LNCAP (cell line): ENCODE results near the gene TRIM28.

Experiments
- TF ChIP-seq, protein P1 (sequence below): fragments of 450-650 bp; IDR thresholded peaks from 2 replicates; pipeline ENCODE4 v1.5.1; 2017; ENCODE audit warnings: mild to moderate bottlenecking

TRIM28 gene

DNA sequence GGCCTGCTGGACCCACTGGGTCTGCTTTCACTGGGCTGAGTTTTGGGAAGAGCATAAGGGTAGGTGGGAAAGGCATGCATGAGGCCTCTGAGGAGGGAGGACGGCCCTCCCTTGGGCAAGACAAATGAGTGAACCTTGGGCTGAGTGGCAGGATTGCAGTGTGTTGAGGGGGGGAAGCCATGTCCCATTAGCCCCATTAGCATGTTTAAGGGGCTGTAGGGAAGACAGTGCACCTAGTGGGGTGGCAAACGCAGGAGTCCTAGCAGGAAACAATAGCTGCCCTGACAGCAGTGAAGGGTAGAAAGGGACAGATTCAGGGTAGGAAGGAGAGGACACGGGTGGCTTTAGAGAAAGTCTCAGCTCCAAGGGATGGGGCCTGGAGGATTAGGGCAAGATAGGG, 21.2 kb upstream of the TRIM28 start:
- TF ChIP-seq, protein P1, sequence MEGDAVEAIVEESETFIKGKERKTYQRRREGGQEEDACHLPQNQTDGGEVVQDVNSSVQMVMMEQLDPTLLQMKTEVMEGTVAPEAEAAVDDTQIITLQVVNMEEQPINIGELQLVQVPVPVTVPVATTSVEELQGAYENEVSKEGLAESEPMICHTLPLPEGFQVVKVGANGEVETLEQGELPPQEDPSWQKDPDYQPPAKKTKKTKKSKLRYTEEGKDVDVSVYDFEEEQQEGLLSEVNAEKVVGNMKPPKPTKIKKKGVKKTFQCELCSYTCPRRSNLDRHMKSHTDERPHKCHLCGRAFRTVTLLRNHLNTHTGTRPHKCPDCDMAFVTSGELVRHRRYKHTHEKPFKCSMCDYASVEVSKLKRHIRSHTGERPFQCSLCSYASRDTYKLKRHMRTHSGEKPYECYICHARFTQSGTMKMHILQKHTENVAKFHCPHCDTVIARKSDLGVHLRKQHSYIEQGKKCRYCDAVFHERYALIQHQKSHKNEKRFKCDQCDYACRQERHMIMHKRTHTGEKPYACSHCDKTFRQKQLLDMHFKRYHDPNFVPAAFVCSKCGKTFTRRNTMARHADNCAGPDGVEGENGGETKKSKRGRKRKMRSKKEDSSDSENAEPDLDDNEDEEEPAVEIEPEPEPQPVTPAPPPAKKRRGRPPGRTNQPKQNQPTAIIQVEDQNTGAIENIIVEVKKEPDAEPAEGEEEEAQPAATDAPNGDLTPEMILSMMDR = no peak

DNA sequence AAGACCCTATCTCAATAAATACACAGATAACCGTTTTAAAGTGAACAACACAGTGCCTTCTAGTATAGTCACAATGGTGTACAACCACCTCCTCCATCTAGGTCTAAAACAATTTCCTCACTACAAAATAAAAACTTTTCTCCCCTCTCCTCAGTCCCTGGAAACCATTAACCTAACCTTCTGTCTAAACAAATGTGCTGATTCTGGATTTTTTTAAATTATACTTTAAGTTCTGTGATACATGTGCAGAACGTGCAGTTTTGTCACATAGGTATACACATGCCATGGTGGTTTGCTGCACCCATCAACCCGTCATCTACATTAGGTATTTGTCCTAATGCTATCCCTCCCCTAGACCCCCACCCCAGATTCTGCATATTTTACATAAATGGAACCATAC, 14.5 kb upstream of the TRIM28 start:
- TF ChIP-seq, protein P1 = no peak

DNA sequence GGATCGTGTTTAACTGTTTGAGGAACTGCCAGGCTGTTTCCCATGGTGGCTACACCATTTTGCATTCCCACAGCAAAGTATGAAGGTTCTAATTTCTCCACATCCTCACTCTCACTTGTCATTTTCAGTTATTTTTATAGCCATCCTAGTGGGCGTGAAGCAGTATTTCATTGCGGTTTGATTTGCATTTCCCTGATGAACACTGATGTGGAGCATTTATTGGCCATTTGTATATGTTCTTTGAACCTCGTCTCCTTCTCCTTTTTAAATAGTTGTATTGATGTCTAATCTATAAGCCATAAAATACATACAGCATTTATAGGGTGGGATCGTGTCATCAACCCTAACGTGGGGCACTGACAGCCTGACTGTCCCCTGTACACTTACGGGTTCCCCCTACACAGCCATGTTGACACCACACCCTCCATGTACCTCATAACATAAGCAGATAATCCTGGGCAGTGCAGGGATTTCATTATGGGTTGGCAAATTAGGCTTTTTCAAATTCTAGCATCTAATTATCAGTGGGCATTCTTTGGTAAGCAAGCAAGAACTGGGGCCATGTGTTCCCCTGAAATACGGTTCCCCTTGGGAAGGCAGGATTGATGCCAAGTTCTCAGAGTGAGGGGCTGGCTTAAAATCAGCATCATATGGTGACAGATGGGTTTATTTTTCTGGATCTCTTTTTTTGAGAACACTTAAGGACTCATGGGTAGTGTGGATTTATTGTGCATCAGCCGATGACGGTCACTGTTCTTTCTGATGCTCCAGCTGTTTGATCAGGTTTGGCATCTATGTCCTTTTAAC, 12.6 kb upstream of the TRIM28 start:
- TF ChIP-seq, protein P1 = no peak

DNA sequence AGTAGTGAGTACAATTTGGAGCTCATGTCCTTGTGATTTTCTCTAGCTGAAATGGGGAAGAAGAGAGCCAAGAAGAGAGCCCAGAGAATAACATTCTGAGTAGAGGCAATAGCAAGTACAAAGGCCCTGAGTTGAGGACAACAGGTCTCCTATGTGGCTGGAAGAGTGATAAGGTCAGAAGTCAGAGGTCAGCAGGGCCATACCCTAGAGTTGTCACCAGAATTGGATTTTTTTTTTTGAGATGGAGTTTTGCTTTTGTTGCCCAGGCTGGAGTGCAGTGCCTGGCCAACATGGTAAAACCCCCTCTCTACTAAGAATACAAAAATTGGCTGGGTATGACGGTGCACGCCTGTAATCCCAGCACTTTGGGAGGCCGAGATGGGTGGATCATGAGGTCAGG, 8.0 kb upstream of the TRIM28 start:
- TF ChIP-seq, protein P1 = no peak

DNA sequence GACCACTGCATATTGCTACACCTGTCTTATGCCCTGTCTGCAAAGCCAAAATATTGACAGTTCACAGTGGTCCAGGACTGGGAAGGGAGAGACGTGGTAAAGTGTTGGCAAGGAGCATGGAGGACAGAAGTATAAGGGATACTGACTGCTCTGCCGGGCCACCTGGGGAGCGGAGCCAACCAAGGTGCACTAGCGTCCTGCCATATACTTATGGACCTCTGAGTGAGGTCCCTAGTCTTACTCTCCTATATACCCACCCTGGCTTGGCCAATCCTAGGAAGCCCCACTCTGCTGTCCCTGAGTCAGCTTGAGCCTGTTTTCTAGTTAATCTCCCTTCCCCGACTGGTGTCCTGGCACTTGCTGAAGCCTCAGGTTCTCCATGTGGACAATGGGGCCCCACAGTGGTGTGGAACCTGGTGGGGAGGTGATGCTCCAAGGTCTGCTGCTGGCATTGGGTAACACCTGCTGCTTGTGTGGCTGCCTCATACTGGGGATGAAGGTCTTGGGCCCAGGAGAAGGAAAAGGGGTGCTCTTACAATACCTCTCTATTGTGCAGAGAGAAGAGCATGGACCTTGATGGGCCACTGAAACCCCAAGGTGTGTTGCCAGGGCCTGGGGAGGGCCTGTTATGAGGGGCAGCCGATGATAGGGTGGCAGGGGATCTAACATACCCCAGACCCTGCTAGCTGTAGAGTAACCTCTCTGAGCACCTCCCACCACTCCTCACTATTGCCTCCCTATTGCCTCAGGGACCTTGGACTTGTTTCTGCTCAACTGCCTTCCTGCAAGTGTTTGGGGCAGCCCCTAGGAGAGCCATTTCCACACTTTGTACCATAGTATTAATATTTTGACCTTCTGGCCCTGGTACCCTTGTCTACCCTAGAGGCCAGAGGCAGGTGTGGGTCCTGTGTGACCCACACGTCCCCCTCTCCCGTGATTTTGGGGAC, 6.7 kb upstream of the TRIM28 start:
- TF ChIP-seq, protein P1 = no peak

DNA sequence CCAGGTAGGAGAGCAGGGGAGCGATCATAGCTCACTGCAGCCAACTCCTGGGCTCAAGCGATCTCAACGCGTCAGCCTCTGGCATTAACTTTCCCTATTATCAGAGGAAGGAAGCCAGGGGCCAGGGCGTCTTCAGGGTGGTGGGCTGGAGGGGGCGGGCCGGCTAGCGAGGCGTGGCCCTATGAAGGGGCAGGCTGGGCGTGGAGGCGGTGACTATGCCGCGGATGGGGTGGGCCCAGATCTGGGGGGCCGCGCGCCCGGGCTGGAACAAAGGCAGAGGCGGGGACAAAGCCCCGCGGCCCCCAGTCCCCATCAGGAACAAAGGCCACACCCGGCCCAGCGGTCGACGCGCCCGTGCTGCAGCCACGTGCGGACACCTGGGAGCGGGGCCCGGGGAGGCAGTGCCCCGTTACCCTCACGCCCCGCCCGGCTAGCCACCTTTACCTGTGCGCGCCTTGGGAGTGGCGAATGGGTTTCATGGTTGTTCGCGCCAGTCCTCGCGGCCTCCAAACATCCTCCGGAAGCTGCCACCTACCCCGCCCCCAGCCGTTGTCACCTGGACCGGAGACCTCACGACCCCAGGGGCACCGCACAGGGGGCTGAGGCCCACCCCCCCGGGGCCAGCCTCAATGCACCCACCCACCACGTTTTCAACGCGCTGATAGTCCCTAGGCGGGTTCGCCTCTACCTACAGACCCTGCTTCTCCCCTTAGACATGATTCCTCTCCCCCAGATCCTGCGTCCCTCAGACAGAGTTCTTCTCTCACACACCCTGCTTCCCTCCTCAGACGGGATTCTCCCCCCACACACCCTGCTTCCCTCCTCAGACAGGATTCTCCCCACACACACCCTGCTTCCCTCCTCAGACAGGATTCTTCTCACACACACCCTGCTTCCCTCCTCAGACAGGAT, 5.4 kb upstream of the TRIM28 start:
- TF ChIP-seq, protein P1 = no peak
